SU-DHL-6 (cell line): Measurements from ENCODE around the gene UBE2O.
A peak's percentile ranks its signal among the peaks of the same experiment; 100 is the strongest.

Experiments
- H2AFZ ChIP-seq: fragments of 200-600 bp; sonication (generic); 2 replicates; pipeline ENCODE4 v1.6.1; 2014; ENCODE audit warnings: low read depth, mild to moderate bottlenecking, moderate library complexity, mixed read lengths, antibody characterized with exemption, low read length; ENCODE audit not compliant: severe bottlenecking
- H3F3A ChIP-seq: fragments of 200-600 bp; shearing (Covaris generic); 2 replicates; pipeline ENCODE4 v1.6.0; 2016; ENCODE audit warnings: antibody characterized with exemption, mild to moderate bottlenecking; ENCODE audit not compliant: insufficient read depth
- H3K27ac ChIP-seq: fragments of 200-600 bp; sonication (generic); 2 replicates; pipeline ENCODE4 v1.5.1; 2016; ENCODE audit warnings: low read depth, mild to moderate bottlenecking, low read length, moderate library complexity, mixed read lengths
- H3K27me3 ChIP-seq: fragments of 200-600 bp; sonication (generic), shearing (Covaris generic); 2 replicates; pipeline ENCODE4 v1.6.0; 2014; ENCODE audit warnings: mild to moderate bottlenecking, low read length
- H3K36me3 ChIP-seq: fragments of 200-600 bp; sonication (generic); 2 replicates; pipeline ENCODE4 v1.6.1; 2014; ENCODE audit warnings: mild to moderate bottlenecking, low read length, mixed read lengths
- H3K4me2 ChIP-seq: fragments of 300-600, 200-600 bp; shearing (Covaris generic), sonication (generic); 2 replicates; pipeline ENCODE4 v1.6.0; 2014; ENCODE audit warnings: low read length, low read depth, mild to moderate bottlenecking; ENCODE audit not compliant: poor library complexity, severe bottlenecking
- H3K4me3 ChIP-seq: fragments of 200-600 bp; sonication (generic); 2 replicates; pipeline ENCODE4 v1.5.1; 2014; ENCODE audit warnings: antibody characterized with exemption, low read length, mild to moderate bottlenecking, mixed read lengths; ENCODE audit not compliant: insufficient read depth, poor library complexity, severe bottlenecking
- H3K79me2 ChIP-seq: fragments of 200-600 bp; sonication (generic); 2 replicates; pipeline ENCODE4 v1.6.1; 2014; ENCODE audit warnings: mild to moderate bottlenecking, low read length, moderate library complexity; ENCODE audit not compliant: insufficient read depth
- H3K9ac ChIP-seq: fragments of 200-600 bp; sonication (generic); 2 replicates; pipeline ENCODE4 v1.7.0; 2014; ENCODE audit warnings: mild to moderate bottlenecking, low read length
- H3K9me2 ChIP-seq: fragments of 200-600 bp; sonication (generic); replicated peaks from 2 replicates; pipeline ENCODE4 v1.6.1; 2014; ENCODE audit warnings: low read length; ENCODE audit not compliant: insufficient read depth
- H3K9me3 ChIP-seq: fragments of 200-600 bp; sonication (generic); 2 replicates; pipeline ENCODE4 v1.6.1; 2014; ENCODE audit warnings: low read length, mixed read lengths; ENCODE audit not compliant: insufficient read depth
- H4K20me1 ChIP-seq: fragments of 200-600 bp; sonication (generic); 2 replicates; pipeline ENCODE4 v1.6.1; 2014; ENCODE audit warnings: low read depth, mild to moderate bottlenecking, antibody characterized with exemption, low read length, moderate library complexity, mixed read lengths
- EZH2phosphoT487 ChIP-seq: fragments of 200-600 bp; sonication (generic), shearing (Covaris generic); conservative IDR thresholded peaks from 2 replicates; pipeline ENCODE4 v1.6.1; 2018; ENCODE audit warnings: mild to moderate bottlenecking, antibody characterized with exemption, low read length, moderate library complexity, mixed read lengths
- TF ChIP-seq, protein P1 (sequence below): fragments of 200-600 bp; sonication (generic); IDR thresholded peaks from one replicate; pipeline ENCODE4 v1.5.1; 2017; ENCODE audit warnings: antibody characterized with exemption, mild to moderate bottlenecking, low read length, moderate library complexity; ENCODE audit not compliant: insufficient read depth, poor library complexity, severe bottlenecking

The UBE2O gene

DNA sequence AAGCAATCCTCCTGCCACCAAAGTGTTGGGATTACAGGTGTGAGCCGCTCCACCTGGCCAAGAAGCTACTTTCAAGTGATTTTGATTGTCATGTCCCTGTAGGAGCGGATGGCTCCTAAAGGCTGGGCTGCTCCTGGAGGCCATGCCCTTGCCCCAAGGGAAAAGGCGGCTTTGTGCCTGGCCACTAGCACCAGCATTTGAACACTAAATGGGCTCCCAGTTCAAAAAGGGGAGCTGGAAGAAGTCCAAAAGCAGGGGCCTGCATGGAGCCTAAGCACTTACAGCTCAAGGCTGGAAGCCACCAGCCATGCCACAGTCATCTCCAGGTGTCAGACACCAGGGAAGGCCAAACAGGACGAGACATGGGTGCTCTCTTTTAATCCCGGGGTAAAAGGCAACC lies 41.7 kb downstream of the UBE2O start:
- Histone ChIP-seq H3F3A (no peaks in the 10 kb centered on the region), H3K27ac (no peak overlapping the region), H3K9me2 (no peaks in the 10 kb centered on the region), H3K4me3 (no peak overlapping the region), H3K36me3 (no peaks in the 10 kb centered on the region), H3K9me3 (no peaks in the 10 kb centered on the region), H3K27me3 (no peaks in the 10 kb centered on the region), H3K4me2 (no peak overlapping the region), H4K20me1 (no peaks in the 10 kb centered on the region), H3K79me2 (no peaks in the 10 kb centered on the region), H3K9ac (no peak overlapping the region), H2AFZ (no peak overlapping the region)
- TF ChIP-seq EZH2phosphoT487: no peak
- TF ChIP-seq, protein P1, sequence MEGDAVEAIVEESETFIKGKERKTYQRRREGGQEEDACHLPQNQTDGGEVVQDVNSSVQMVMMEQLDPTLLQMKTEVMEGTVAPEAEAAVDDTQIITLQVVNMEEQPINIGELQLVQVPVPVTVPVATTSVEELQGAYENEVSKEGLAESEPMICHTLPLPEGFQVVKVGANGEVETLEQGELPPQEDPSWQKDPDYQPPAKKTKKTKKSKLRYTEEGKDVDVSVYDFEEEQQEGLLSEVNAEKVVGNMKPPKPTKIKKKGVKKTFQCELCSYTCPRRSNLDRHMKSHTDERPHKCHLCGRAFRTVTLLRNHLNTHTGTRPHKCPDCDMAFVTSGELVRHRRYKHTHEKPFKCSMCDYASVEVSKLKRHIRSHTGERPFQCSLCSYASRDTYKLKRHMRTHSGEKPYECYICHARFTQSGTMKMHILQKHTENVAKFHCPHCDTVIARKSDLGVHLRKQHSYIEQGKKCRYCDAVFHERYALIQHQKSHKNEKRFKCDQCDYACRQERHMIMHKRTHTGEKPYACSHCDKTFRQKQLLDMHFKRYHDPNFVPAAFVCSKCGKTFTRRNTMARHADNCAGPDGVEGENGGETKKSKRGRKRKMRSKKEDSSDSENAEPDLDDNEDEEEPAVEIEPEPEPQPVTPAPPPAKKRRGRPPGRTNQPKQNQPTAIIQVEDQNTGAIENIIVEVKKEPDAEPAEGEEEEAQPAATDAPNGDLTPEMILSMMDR: no peak

DNA sequence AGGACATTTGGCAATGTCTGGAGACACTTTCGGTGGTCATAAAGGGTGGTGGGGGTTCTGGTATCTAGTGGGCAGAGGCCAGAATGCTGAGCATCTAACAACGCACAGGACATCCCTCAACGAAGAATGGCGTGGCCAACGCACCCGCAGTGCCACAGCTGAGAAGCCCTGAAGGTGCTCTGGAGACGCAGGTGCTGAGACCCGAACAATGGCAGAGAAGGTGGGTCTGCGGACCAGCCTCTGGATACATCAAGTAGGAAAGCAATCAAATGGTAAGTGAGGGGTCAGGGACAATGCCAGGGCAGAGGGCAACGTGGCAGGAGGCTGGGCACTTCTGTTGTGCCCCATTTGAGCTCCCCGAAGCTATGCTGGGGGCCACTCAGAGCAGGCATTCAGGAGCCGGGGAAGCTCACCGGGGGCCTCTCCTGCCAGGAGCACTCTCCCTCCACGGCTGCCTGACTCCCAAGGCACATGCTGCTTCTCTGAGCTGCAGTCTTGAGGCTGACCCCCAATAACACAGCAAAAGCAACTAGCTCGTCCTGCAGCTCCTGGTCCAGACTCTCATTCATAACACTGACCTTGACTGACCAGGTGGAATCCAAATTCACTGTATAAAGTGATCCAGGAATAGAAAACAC lies 42.5 kb downstream of the UBE2O start:
- Histone ChIP-seq H3K27me3 (no peaks in the 10 kb centered on the region), H3K79me2 (no peaks in the 10 kb centered on the region), H4K20me1 (no peaks in the 10 kb centered on the region), H3K4me3 (no peak overlapping the region), H3K4me2 (no peak overlapping the region), H3K9ac (no peak overlapping the region), H3K9me2 (no peaks in the 10 kb centered on the region), H3K36me3 (no peaks in the 10 kb centered on the region), H3K27ac (no peak overlapping the region), H2AFZ (no peak overlapping the region), H3K9me3 (no peaks in the 10 kb centered on the region), H3F3A (no peaks in the 10 kb centered on the region)
- TF ChIP-seq, protein P1: no peak
- TF ChIP-seq EZH2phosphoT487: no peak

DNA sequence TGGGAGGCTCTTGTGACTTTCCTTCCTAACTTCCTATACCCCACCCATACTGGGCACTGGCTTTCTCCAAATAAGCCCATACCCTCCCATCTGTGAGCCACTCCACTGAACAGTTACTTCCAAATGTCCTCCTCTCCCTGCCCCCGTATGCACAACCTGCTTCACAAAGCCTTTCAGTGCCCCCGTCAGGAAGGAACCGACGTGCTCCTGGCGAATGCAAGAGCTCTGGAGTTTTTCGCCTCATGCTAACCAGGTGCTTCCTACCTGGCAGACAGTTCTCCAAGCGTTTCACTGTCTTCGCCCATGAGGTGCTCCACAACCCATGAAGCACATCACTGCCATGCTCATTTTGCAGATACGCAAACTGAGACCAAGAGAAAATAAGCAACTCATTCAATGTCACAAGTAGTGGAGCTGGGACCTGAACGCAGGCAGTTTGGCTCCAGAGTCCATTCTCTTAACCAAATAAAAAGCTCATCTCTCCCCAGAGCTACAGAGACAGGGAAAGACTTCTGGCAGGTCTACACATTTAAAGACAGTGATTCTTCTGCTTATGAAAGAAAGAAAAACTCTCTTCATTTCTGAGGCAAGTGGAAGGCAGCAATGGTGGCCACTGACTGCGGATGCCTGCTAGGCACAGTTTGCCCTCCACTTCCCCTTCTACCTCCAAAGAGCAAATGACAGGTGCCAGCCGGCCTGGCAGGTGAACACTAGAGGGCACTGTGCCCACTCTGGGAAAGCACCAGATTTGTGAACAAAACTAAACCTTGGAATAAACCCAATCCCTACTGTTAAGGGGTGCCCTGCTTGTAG lies 44.7 kb downstream of the UBE2O start:
- H3K4me3 ChIP-seq: no peak overlapping the region
- no peaks in the 10 kb centered on the region for H3K36me3 ChIP-seq
- H3K9me3 ChIP-seq: no peaks in the 10 kb centered on the region
- no peaks in the 10 kb centered on the region for H3K9me2 ChIP-seq
- no peaks in the 10 kb centered on the region for H3F3A ChIP-seq
- H3K27ac ChIP-seq: no peak overlapping the region
- no peak overlapping the region for H3K4me2 ChIP-seq
- H3K27me3 ChIP-seq: no peaks in the 10 kb centered on the region
- no peak for TF ChIP-seq EZH2phosphoT487
- TF ChIP-seq, protein P1: peak; percentile 93
- no peak overlapping the region for H2AFZ ChIP-seq
- no peaks in the 10 kb centered on the region for H4K20me1 ChIP-seq
- no peaks in the 10 kb centered on the region for H3K79me2 ChIP-seq
- H3K9ac ChIP-seq: no peak overlapping the region
